AG04449 (cell line): Measurements from ENCODE around the gene EPB41L1.
A peak's percentile ranks its signal among the peaks of the same experiment; 100 is the strongest.
"Not testable (repeated sequence)": the region's sequence is repeated elsewhere in the genome, so short reads cannot be mapped to it uniquely, and the experiment has no call there.

Source experiments
- CTCF ChIA-PET: fragments of 350-600 bp; formaldehyde crosslinking; extraction: SDS; loops from one replicate; lab custom pipeline; 2021; ENCODE audit warnings: antibody characterized with exemption; lab: Yijun Ruan, JAX
- POLR2A ChIA-PET: fragments of 400-600, 350-600 bp; formaldehyde crosslinking; extraction: SDS; loops from one replicate; lab custom pipeline; 2020; ENCODE audit warnings: antibody characterized with exemption, inconsistent platforms; lab: Yijun Ruan, JAX
- DNase-seq: peaks from one replicate; pipeline ENCODE4 v3.0.0-alpha.2; 2010; ENCODE audit warnings: low read depth, low spot score
- H3K4me3 ChIP-seq: 2 replicates; pipeline ENCODE4 v1.5.1; 2011; ENCODE audit warnings: low read depth, mild to moderate bottlenecking, control low read depth, low read length
- TF ChIP-seq, protein P1 (sequence below): IDR thresholded peaks from one replicate; pipeline ENCODE4 v1.5.1; 2011; ENCODE audit warnings: mild to moderate bottlenecking, moderate library complexity, low read length, control low read depth, inconsistent platforms; ENCODE audit not compliant: insufficient read depth; ENCODE audit errors: missing control alignments

The EPB41L1 gene

DNA sequence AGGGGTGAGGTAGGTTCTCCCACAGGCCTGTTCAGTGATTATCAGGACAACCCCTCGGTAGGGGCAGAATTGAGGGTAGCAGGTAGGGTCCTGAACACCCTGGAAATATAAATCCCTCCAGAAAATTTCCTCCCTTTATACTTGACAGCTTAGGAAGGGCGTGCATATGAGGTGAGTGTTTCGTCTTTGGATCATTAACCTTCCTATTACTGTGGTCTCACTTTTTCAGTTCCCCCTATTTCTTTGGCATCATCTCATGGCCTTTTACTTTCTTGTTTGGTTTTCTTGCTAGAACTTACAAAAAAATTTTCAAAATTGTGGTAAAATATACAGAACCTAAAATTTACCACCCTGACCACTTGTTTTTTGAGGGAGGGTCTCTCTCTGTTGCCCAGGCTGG is 18.7 kb upstream of the EPB41L1 start:
- ChIA-PET POLR2A (no interaction called here), CTCF (interaction anchor here (5.1 to 27.4 kb wide), 3 partner anchors 9 to 182 kb away, joined by 52 to 971 read pairs (median 79); partner anchors contain the start of gene SCAND1)
- no peak overlapping the region for H3K4me3 ChIP-seq
- TF ChIP-seq, protein P1, sequence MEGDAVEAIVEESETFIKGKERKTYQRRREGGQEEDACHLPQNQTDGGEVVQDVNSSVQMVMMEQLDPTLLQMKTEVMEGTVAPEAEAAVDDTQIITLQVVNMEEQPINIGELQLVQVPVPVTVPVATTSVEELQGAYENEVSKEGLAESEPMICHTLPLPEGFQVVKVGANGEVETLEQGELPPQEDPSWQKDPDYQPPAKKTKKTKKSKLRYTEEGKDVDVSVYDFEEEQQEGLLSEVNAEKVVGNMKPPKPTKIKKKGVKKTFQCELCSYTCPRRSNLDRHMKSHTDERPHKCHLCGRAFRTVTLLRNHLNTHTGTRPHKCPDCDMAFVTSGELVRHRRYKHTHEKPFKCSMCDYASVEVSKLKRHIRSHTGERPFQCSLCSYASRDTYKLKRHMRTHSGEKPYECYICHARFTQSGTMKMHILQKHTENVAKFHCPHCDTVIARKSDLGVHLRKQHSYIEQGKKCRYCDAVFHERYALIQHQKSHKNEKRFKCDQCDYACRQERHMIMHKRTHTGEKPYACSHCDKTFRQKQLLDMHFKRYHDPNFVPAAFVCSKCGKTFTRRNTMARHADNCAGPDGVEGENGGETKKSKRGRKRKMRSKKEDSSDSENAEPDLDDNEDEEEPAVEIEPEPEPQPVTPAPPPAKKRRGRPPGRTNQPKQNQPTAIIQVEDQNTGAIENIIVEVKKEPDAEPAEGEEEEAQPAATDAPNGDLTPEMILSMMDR = no peak
- no peak for DNase-seq

DNA sequence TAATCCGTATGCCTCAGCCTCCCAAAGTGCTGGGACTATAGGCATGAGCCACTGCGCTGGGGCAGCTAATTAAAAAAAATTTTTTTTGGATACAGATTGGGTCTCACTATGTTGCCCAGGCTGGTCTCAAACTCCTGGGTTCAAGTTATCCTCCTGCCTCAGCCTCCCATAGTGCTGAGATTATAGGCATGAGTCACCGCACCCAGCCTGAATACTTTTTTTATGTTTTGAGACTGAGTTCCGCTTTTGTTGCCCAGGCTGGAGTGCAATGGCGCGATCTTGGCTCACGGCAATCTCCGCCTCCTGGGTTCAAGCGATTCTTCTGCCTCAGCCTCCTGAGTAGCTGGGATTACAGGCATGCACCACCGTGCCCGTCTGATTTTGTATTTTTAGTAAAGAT is 17.2 kb upstream of the EPB41L1 start:
- DNase-seq, H3K4me3 ChIP-seq, POLR2A ChIA-PET: not testable (repeated sequence)
- CTCF ChIA-PET = interaction anchor here (0.8 to 27.4 kb wide), 14 partner anchors 11 to 183 kb away, joined by 3 to 971 read pairs (median 26); partner anchors contain the start of gene SCAND1

DNA sequence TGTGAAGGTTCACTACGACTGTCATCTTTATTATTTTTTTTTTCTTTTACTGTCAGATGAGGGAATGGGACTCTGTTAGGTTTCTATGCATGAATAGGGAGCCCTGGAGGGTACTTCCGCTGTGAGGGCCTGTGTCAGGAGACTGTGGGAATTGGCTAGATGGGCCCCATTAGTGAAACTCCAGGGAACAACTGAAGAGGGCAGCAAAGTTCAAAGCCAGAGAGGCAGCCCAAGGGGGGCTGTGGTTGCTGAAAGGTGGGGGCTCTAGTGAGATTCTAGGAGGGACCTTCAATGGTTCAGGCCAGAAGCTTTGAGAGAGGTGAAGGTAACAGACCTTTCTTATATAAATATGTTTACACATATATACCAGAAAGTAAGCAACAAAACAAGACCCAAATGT is 13.2 kb upstream of the EPB41L1 start:
- TF ChIP-seq, protein P1 = no peak
- no peak for DNase-seq
- POLR2A ChIA-PET = no interaction called here
- CTCF ChIA-PET = interaction anchor here (3.3 to 27.4 kb wide), 5 partner anchors 15 to 187 kb away, joined by 11 to 971 read pairs (median 52); partner anchors contain the start of gene SCAND1
- no peak overlapping the region for H3K4me3 ChIP-seq

DNA sequence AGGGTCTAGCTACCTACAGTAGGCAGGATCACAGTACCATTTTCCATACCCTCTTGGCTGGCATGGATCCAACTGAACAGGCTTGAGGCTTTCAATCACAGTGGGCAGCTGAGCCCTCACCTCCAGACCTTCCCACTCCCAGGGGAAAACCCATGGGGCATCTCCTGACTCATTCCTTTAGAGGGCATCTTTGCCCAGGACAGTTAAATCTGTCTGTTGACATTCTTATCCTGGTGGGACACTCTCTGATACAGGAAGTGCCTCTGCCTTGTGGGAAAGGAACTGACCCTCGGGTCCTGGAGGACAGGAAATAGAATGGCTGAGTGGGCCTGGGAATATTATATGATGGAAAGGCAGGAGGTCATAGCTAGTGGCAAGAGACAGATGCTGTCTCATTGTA is 10.2 kb upstream of the EPB41L1 start:
- ChIA-PET CTCF (interaction anchor here (1.0 to 27.4 kb wide), 5 partner anchors 10 to 152 kb away, joined by 3 to 971 read pairs (median 24); no protein-coding TSS in a partner anchor), POLR2A (interaction anchor here (0.7 kb wide), 1 partner anchor 60 kb away, joined by 3 read pairs; no protein-coding TSS in a partner anchor)
- no peak for DNase-seq
- TF ChIP-seq, protein P1 = no peak
- no peak overlapping the region for H3K4me3 ChIP-seq

DNA sequence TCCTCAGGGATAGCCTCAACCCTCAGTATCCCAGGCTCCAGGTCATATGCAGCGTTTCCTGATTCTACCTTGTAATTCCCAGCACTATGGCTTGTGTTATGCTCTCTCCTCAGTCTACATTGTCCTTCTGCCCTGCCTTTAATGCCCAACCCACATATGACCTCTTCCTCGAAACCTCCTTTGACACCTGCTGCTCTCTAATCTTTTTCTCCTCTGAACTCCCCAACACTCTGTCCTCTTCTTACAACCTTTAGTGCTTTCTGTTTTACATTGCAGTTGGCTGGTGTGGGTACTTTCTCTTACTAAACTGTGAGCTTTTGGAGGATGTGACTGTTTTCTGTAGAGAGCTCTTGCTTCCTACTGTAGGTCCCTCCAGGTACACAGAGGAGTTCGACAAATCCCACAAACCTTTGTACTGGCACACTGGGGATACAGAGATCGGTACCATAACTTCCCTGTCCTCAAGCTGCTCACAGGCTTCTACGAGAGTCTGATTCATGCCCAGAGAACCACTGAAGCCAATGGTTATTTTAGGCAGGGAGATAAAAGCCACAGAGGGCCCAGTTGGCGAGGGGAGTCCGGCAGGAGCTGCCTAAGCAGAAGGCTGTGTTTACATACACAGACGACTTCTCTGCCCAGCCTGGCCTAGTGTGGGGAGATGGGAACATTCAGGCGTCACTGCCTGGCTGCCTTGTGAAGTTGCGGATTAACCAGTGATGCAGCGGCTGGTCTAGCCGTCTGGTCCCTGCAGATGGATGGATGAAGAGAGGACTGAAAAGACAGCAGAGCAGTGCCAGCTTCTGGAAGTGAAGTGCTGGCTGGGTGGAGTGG is 8.4 kb upstream of the EPB41L1 start:
- H3K4me3 ChIP-seq = no peak overlapping the region
- ChIA-PET CTCF (interaction anchor here (1.3 to 27.4 kb wide), 6 partner anchors 7 to 293 kb away, joined by 6 to 971 read pairs (median 30); partner anchors contain the start of gene SCAND1), POLR2A (interaction anchor here (0.6 kb wide), 1 partner anchor 141 kb away, joined by 3 read pairs; no protein-coding TSS in a partner anchor)
- DNase-seq = no peak
- TF ChIP-seq, protein P1 = no peak

DNA sequence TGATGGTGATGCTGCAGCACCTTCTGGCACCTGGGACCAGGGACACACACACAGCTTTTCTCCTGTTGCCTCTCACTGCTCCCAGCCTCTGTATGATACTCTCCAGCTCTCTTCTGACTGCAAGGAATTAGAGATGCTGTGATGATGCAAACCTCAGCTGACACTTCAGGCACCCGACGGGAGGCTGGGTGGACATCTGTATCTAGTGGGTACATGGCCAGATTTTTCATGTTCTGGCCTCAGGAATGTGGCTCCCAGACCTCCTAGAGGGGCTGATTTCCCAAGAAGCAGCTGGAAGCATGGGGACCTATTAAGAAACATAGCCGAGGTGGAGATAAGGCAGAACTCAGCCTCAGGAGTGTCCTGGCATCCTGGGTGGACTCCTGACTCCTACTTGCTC is 6.8 kb upstream of the EPB41L1 start:
- no peak overlapping the region for H3K4me3 ChIP-seq
- DNase-seq = peak; percentile 46
- ChIA-PET CTCF (interaction anchor here (1.7 to 27.4 kb wide), 6 partner anchors 9 to 291 kb away, joined by 7 to 971 read pairs (median 30); no protein-coding TSS in a partner anchor), POLR2A (no interaction called here)
- TF ChIP-seq, protein P1 = no peak
